Skeletal muscle satellite cell (primary cell): Measurements from ENCODE around the gene SELPLG. TPM values are rescaled to one million over a fixed set of nuclear protein-coding genes. Genes with fewer than 3 reads are reported as not detected.

ENCODE experiments used
- H3K27me3 ChIP-seq: 2 replicates; pipeline ENCODE4 v1.7.0; 2013; ENCODE audit warnings: low read length; ENCODE audit not compliant: control insufficient read depth, insufficient read depth
- H3K36me3 ChIP-seq: 2 replicates; pipeline ENCODE4 v1.7.0; 2013; ENCODE audit warnings: mild to moderate bottlenecking, control low read depth, low read length; ENCODE audit not compliant: insufficient read depth
- H3K4me1 ChIP-seq: 2 replicates; pipeline ENCODE4 v1.7.0; 2013; ENCODE audit warnings: low read length; ENCODE audit not compliant: control insufficient read depth, insufficient read depth
- H3K4me2 ChIP-seq: 2 replicates; pipeline ENCODE4 v1.7.0; 2013; ENCODE audit warnings: mild to moderate bottlenecking, low read length
- H3K4me3 ChIP-seq: 2 replicates; pipeline ENCODE4 v1.7.0; 2013; ENCODE audit warnings: low read length
- H3K9ac ChIP-seq: 2 replicates; pipeline ENCODE4 v1.7.0; 2013; ENCODE audit warnings: mild to moderate bottlenecking, low read depth, low read length, moderate library complexity
- H3K9me3 ChIP-seq: replicated peaks from 2 replicates; pipeline ENCODE4 v1.7.0; 2013; ENCODE audit warnings: mild to moderate bottlenecking, control low read depth, low read length
- total RNA-seq: library from RNA; depleted of rRNA; stranded (reverse); fragments of >200 nt; gene quantifications from 2 replicates; pipeline ENCODE4 v1.2.3, GENCODE V29; 2012; rRNA removed

SELPLG gene
- total RNA-seq = 0.76 and 0.87 TPM in 2 replicates

GRCh38 chr12:108633534-108634248 lies at the start of gene SELPLG:
Gene SELPLG, minus strand, starts transcription at chr12:108633894. Its CDS starts 9,587 bp downstream, at chr12:108624307.
- H3K4me3 ChIP-seq = no peak within 1 kb of the TSS
- H3K4me2 ChIP-seq = no peak within 1 kb of the TSS
- H3K36me3 ChIP-seq = no peaks in the 10 kb centered on the region
- no peak within 1 kb of the TSS for H3K9ac ChIP-seq
- no peaks in the 10 kb centered on the region for H3K27me3 ChIP-seq
- no peaks in the 10 kb centered on the region for H3K9me3 ChIP-seq
- H3K4me1 ChIP-seq = peaks cover 52% of the 10 kb centered on the region

GRCh38 chr12:108681317-108681716 lies 47.6 kb upstream of the SELPLG start:
- Histone ChIP-seq H3K9ac (no peak overlapping the region), H3K4me2 (no peak overlapping the region), H3K27me3 (no peaks in the 10 kb centered on the region), H3K36me3 (peaks cover 36% of the 10 kb centered on the region), H3K9me3 (no peaks in the 10 kb centered on the region), H3K4me1 (peaks cover 51% of the 10 kb centered on the region), H3K4me3 (no peak overlapping the region)

- Histone ChIP-seq H3K36me3 (peaks cover 53% of the 10 kb centered on the region), H3K9me3 (no peaks in the 10 kb centered on the region), H3K27me3 (no peaks in the 10 kb centered on the region), H3K4me1 (peaks cover 31% of the 10 kb centered on the region), H3K4me2 (no peak overlapping the region), H3K4me3 (no peak overlapping the region), H3K9ac (no peak overlapping the region)
Measured at GRCh38 chr12:108679106-108679681, 45.5 kb upstream of the SELPLG start.

- peaks cover 61% of the 10 kb centered on the region for H3K36me3 ChIP-seq
- H3K4me2 ChIP-seq = no peak overlapping the region
- no peak overlapping the region for H3K4me3 ChIP-seq
- H3K9me3 ChIP-seq = no peaks in the 10 kb centered on the region
- no peak overlapping the region for H3K9ac ChIP-seq
- H3K27me3 ChIP-seq = no peaks in the 10 kb centered on the region
- peaks cover 24% of the 10 kb centered on the region for H3K4me1 ChIP-seq
Measured at GRCh38 chr12:108678104-108678730, 44.5 kb upstream of the SELPLG start.

- no peak overlapping the region for H3K4me3 ChIP-seq
- peaks cover 70% of the 10 kb centered on the region for H3K36me3 ChIP-seq
- peaks cover 24% of the 10 kb centered on the region for H3K4me1 ChIP-seq
- H3K27me3 ChIP-seq = no peaks in the 10 kb centered on the region
- peak overlapping the region; percentile 6 for H3K9ac ChIP-seq
- no peaks in the 10 kb centered on the region for H3K9me3 ChIP-seq
- no peak overlapping the region for H3K4me2 ChIP-seq
Measured at GRCh38 chr12:108677381-108677780, 43.7 kb upstream of the SELPLG start.

GRCh38 chr12:108676707-108677106 lies 43.0 kb upstream of the SELPLG start:
- peaks cover 19% of the 10 kb centered on the region for H3K4me1 ChIP-seq
- H3K27me3 ChIP-seq = no peaks in the 10 kb centered on the region
- H3K9ac ChIP-seq = peak overlapping the region; percentile 6
- H3K4me2 ChIP-seq = no peak overlapping the region
- H3K4me3 ChIP-seq = no peak overlapping the region
- peaks cover 76% of the 10 kb centered on the region for H3K36me3 ChIP-seq
- no peaks in the 10 kb centered on the region for H3K9me3 ChIP-seq

- no peaks in the 10 kb centered on the region for H3K9me3 ChIP-seq
- no peak overlapping the region for H3K4me2 ChIP-seq
- H3K27me3 ChIP-seq = no peaks in the 10 kb centered on the region
- peaks cover 76% of the 10 kb centered on the region for H3K36me3 ChIP-seq
- H3K4me1 ChIP-seq = peaks cover 13% of the 10 kb centered on the region
- no peak overlapping the region for H3K4me3 ChIP-seq
- no peak overlapping the region for H3K9ac ChIP-seq
Measured at GRCh38 chr12:108675792-108676191, 42.1 kb upstream of the SELPLG start.

- H3K4me1 ChIP-seq = peaks cover 32% of the 10 kb centered on the region
- no peak overlapping the region for H3K9ac ChIP-seq
- no peak overlapping the region for H3K4me3 ChIP-seq
- H3K36me3 ChIP-seq = peaks cover 55% of the 10 kb centered on the region
- H3K4me2 ChIP-seq = no peak overlapping the region
- H3K9me3 ChIP-seq = no peaks in the 10 kb centered on the region
- H3K27me3 ChIP-seq = no peaks in the 10 kb centered on the region
Measured at GRCh38 chr12:108672054-108672453, 38.4 kb upstream of the SELPLG start.

GRCh38 chr12:108671110-108671509 lies 37.4 kb upstream of the SELPLG start:
- no peak overlapping the region for H3K9ac ChIP-seq
- H3K4me3 ChIP-seq = no peak overlapping the region
- H3K36me3 ChIP-seq = peaks cover 46% of the 10 kb centered on the region
- no peaks in the 10 kb centered on the region for H3K27me3 ChIP-seq
- H3K4me2 ChIP-seq = no peak overlapping the region
- H3K4me1 ChIP-seq = peaks cover 41% of the 10 kb centered on the region
- no peaks in the 10 kb centered on the region for H3K9me3 ChIP-seq

GRCh38 chr12:108670066-108670631 lies 36.5 kb upstream of the SELPLG start:
- H3K4me3 ChIP-seq = no peak overlapping the region
- peaks cover 36% of the 10 kb centered on the region for H3K36me3 ChIP-seq
- no peaks in the 10 kb centered on the region for H3K27me3 ChIP-seq
- no peak overlapping the region for H3K4me2 ChIP-seq
- H3K9me3 ChIP-seq = no peaks in the 10 kb centered on the region
- peak overlapping the region; percentile 18 for H3K9ac ChIP-seq
- peaks cover 50% of the 10 kb centered on the region for H3K4me1 ChIP-seq

- Histone ChIP-seq H3K4me3 (no peak overlapping the region), H3K9me3 (no peaks in the 10 kb centered on the region), H3K9ac (peak overlapping the region; percentile 12), H3K36me3 (peaks cover 28% of the 10 kb centered on the region), H3K27me3 (no peaks in the 10 kb centered on the region), H3K4me1 (peaks cover 63% of the 10 kb centered on the region), H3K4me2 (peak overlapping the region; percentile 51)
Measured at GRCh38 chr12:108668542-108668941, 34.8 kb upstream of the SELPLG start.
